K562 (cell line): ENCODE measurements around the gene TTLL10. TPM values are rescaled to one million over a fixed set of nuclear protein-coding genes. Genes with fewer than 3 reads are reported as not detected.

ENCODE experiments used
- BHLHE40 ChIP-seq: IDR thresholded peaks from 2 replicates; pipeline ENCODE4 v1.6.1; 2011; ENCODE audit warnings: low read length, improper control_type of control experiment
- CBFB ChIP-seq: sonication (generic); formaldehyde crosslinking; IDR thresholded peaks from 2 replicates; pipeline ENCODE4 v1.4.0; 2020; ENCODE audit warnings: mild to moderate bottlenecking, missing genetic modification reagents
- CREB3L1 ChIP-seq: fragments of 450-650 bp; IDR thresholded peaks from 2 replicates; pipeline ENCODE4 v1.6.1; 2014; ENCODE audit warnings: low read depth, mild to moderate bottlenecking, moderate library complexity, borderline replicate concordance
- CXXC5 ChIP-seq: fragments of 250-450 bp; sonication (Bioruptor Pico); IDR thresholded peaks from 2 replicates; pipeline ENCODE4 v1.8.0; 2022; ENCODE audit warnings: inconsistent platforms, mild to moderate bottlenecking, moderate library complexity
- ESRRA ChIP-seq: fragments of 450-650 bp; IDR thresholded peaks from 2 replicates; pipeline ENCODE4 v1.6.1; 2014; ENCODE audit warnings: low read depth, mild to moderate bottlenecking, moderate library complexity, borderline replicate concordance
- HMBOX1 ChIP-seq: sonication (generic); IDR thresholded peaks from 2 replicates; pipeline ENCODE4 v1.6.1; 2016
- HMGN3 ChIP-seq: IDR thresholded peaks from 2 replicates; pipeline ENCODE4 v1.6.1; 2011; ENCODE audit warnings: borderline replicate concordance, low read depth, mild to moderate bottlenecking, mixed read lengths, low read length; ENCODE audit not compliant: insufficient read length; ENCODE audit errors: extremely low read depth
- MTA2 ChIP-seq: fragments of 450-650 bp; IDR thresholded peaks from 2 replicates; pipeline ENCODE4 v1.6.1; 2016; ENCODE audit warnings: low read depth
- MXD1 ChIP-seq: fragments of 250-450 bp; sonication (Bioruptor Pico); IDR thresholded peaks from 2 replicates; pipeline ENCODE4 v1.8.0; 2021; ENCODE audit warnings: borderline replicate concordance, mild to moderate bottlenecking, moderate library complexity; ENCODE audit not compliant: poor library complexity, severe bottlenecking
- NONO ChIP-seq, 2 experiments: fragments of 200-400 bp in 1 of 2; fragments of 450-650 bp in 1 of 2; formaldehyde crosslinking in 1 of 2; IDR thresholded peaks; 2 replicates each; pipeline ENCODE4 v1.6.1; 2017; ENCODE audit warnings: low read depth in 2 of 2, mild to moderate bottlenecking in 2 of 2, moderate library complexity in 2 of 2, low read length in 1 of 2
- NR2C1 ChIP-seq, 2 experiments: fragments of 450-650 bp; IDR thresholded peaks; 2 replicates each; pipeline ENCODE4 v1.6.1; 2017; ENCODE audit warnings: mild to moderate bottlenecking in 2 of 2, antibody characterized with exemption in 1 of 2, inconsistent platforms in 1 of 2, missing compliant biosample characterization in 1 of 2, missing genetic modification characterization in 1 of 2
- OTX1 ChIP-seq: fragments of 450-650 bp; formaldehyde crosslinking; IDR thresholded peaks from 2 replicates; pipeline ENCODE4 v1.4.0; 2022; ENCODE audit warnings: mild to moderate bottlenecking
- POLR2G ChIP-seq: fragments of 200-400 bp; formaldehyde crosslinking; IDR thresholded peaks from 2 replicates; pipeline ENCODE4 v1.6.1; 2017; ENCODE audit warnings: low read depth, mild to moderate bottlenecking, antibody characterized with exemption, low read length, moderate library complexity
- RBFOX2 ChIP-seq: fragments of 200-400 bp; formaldehyde crosslinking; IDR thresholded peaks from 2 replicates; pipeline ENCODE4 v1.6.1; 2017; ENCODE audit warnings: low read depth, mild to moderate bottlenecking, low read length, moderate library complexity
- TRIM28 ChIP-seq: fragments of 450-650 bp; IDR thresholded peaks from 2 replicates; pipeline ENCODE4 v1.6.1; 2017
- ZBTB26 ChIP-seq: fragments of 450-650 bp; formaldehyde crosslinking; IDR thresholded peaks from 2 replicates; pipeline ENCODE4 v1.4.0; 2022; ENCODE audit warnings: missing genetic modification characterization
- ZBTB7A ChIP-seq: IDR thresholded peaks from 2 replicates; pipeline ENCODE4 v1.6.1; 2011; ENCODE audit warnings: low read depth, mild to moderate bottlenecking, low read length, moderate library complexity, borderline replicate concordance; ENCODE audit not compliant: control insufficient read depth
- ZFX ChIP-seq: sonication (generic); formaldehyde crosslinking; IDR thresholded peaks from 2 replicates; pipeline ENCODE4 v1.8.0; 2022; ENCODE audit warnings: mild to moderate bottlenecking, missing genetic modification reagents, moderate library complexity
- ZNF232 ChIP-seq: sonication (generic); formaldehyde crosslinking; IDR thresholded peaks from 2 replicates; pipeline ENCODE4 v1.8.0; 2022; ENCODE audit warnings: mild to moderate bottlenecking, missing genetic modification reagents
- ZNF3 ChIP-seq: fragments of 250-450 bp; sonication (Bioruptor Pico); IDR thresholded peaks from 2 replicates; pipeline ENCODE4 v1.5.0; 2021; ENCODE audit warnings: mild to moderate bottlenecking, moderate library complexity
- ZNF740 ChIP-seq, 3 experiments: fragments of 200-800 bp in 1 of 3; sonication (Bioruptor generic) in 1 of 3; sonication (generic) in 1 of 3; formaldehyde crosslinking in 1 of 3; IDR thresholded peaks; 2 replicates each; pipeline versions ENCODE4 v1.6.1 to v1.8.0; 2016 to 2022; ENCODE audit warnings: mild to moderate bottlenecking in 2 of 3, missing compliant biosample characterization in 2 of 3, missing genetic modification characterization in 2 of 3, missing genetic modification reagents in 1 of 3
- ZZZ3 ChIP-seq: fragments of 450-650 bp; IDR thresholded peaks from 2 replicates; pipeline ENCODE4 v1.6.1; 2016; ENCODE audit warnings: antibody characterized with exemption, mild to moderate bottlenecking, moderate library complexity
- polyA plus RNA-seq, 8 experiments: library from polyadenylated mRNA; depleted of rRNA in 4 of 8; stranded (reverse) in 5 of 8; unstranded in 3 of 8; fragments of >200 nt; fragmentation: Nextera tagmentation in 2 of 8; fragmentation: Illumina TruSeq in 1 of 8; extraction: Ambion mirVana in 2 of 8; extraction: Trizol in 1 of 8; gene quantifications; 2 replicates each; pipeline versions ENCODE4 v1.2.1 to v1.2.3, GENCODE V29; 2011 to 2014; ENCODE audit warnings: inconsistent platforms in 1 of 8, missing spikeins in 1 of 8
- total RNA-seq, 7 experiments: library from RNA; depleted of rRNA in 6 of 7; stranded (reverse); fragments of >200 nt in 6 of 7; fragmentation: Illumina TruSeq in 2 of 7; extraction: Trizol in 2 of 7; gene quantifications; 2 replicates each; pipeline versions ENCODE4 v1.2.1 to v1.2.3, GENCODE V29; 2011 to 2021; ENCODE audit warnings: low replicate concordance in 1 of 7

The TTLL10 gene
- total and polyA plus RNA-seq, 9 of the 15 experiments (the other 6 are each of a cell fraction or from before 2014, with no cell fraction given): not detected

GRCh38 chr1:1239614-1240347 is 66.1 kb downstream of the TTLL10 start (continued):
- 0 out of 2 replicates have a peak, but pooled peaks have one; percentile 23 for TF ChIP-seq CBFB
- no peak for TF ChIP-seq ZZZ3
- TF ChIP-seq CXXC5 (CRISPR knock-in tag): 0 out of 2 replicates have a peak, but pooled peaks have one; percentile 30
- TF ChIP-seq ZFX (CRISPR knock-in tag): peak; percentile 34; the same call in 1 of the 2 replicates
- peak; percentile 66 for TF ChIP-seq MTA2
- TF ChIP-seq RBFOX2: 0 out of 2 replicates have a peak, but pooled peaks have one; percentile 18
- peak; percentile 29; the same call in 1 of the 2 replicates for TF ChIP-seq CREB3L1
- peak; percentile 61; the same call in 1 of the 2 replicates for TF ChIP-seq ESRRA
- TF ChIP-seq ZNF3 (CRISPR knock-in tag): no peak
- TF ChIP-seq ZBTB7A: peak; percentile 81
- TF ChIP-seq BHLHE40: no peak
- TF ChIP-seq ZNF232: no peak
- TF ChIP-seq POLR2G: 0 out of 2 replicates have a peak, but pooled peaks have one; percentile 4
- TF ChIP-seq HMBOX1: no peak
- TF ChIP-seq OTX1: no peak
- no peak for TF ChIP-seq MXD1 (CRISPR knock-in tag)
- no peak for TF ChIP-seq NONO (IDR thresholded peaks at IDR 0.05; ENCODE audit: low read depth in 2 of 2, low read length in 1 of 2)
- TF ChIP-seq NR2C1 (IDR thresholded peaks at IDR 0.05): peak; percentile 98
- TF ChIP-seq NR2C1 (tag; IDR thresholded peaks at IDR 0.05): peak; percentile 99
- TF ChIP-seq ZBTB26 (CRISPR knock-in tag): no peak
- TF ChIP-seq HMGN3: no peak
- peak; percentile 61; the same call in 1 of the 2 replicates for TF ChIP-seq ZNF740 (CRISPR knock-in tag; IDR thresholded peaks at IDR 0.05)
- TF ChIP-seq ZNF740 (tag; IDR thresholded peaks at IDR 0.05): no peak
- TF ChIP-seq TRIM28: no peak
